GM18909 (cell line): Measurements from ENCODE around the gene CEP152.
"Not testable (repeated sequence)": the region's sequence is repeated elsewhere in the genome, so short reads cannot be mapped to it uniquely, and the experiment has no call there.

Source experiments
- ATAC-seq: cut with Tn5 transposase; IDR thresholded peaks from one replicate; pipeline ENCODE4 v1.9.1; 2021; ENCODE audit warnings: mild to moderate bottlenecking; ENCODE audit not compliant: unreplicated experiment, poor library complexity

CEP152 gene

GRCh38 chr15:48810414-48811324 is at the start of gene CEP152:
TSS of gene CEP152 (minus strand) at chr15:48811069. CDS start at chr15:48805649, 5,420 bp downstream.
- ATAC-seq, result peak; percentile 98

GRCh38 chr15:48859426-48859825 is 48.6 kb upstream of the CEP152 start:
- ATAC-seq, result no peak

GRCh38 chr15:48858401-48858800 is 47.5 kb upstream of the CEP152 start:
- ATAC-seq, result no peak

GRCh38 chr15:48856942-48857341 is 46.1 kb upstream of the CEP152 start:
- ATAC-seq, result no peak

GRCh38 chr15:48855501-48856440 is 44.9 kb upstream of the CEP152 start:
- no peak for ATAC-seq

GRCh38 chr15:48854434-48854833 is 43.6 kb upstream of the CEP152 start:
- not testable (repeated sequence) for ATAC-seq

GRCh38 chr15:48851956-48852355 is 41.1 kb upstream of the CEP152 start:
- ATAC-seq, result no peak

- no peak for ATAC-seq
Measured at GRCh38 chr15:48850648-48851047, 39.8 kb upstream of the CEP152 start.

GRCh38 chr15:48845123-48845522 is 34.3 kb upstream of the CEP152 start:
- no peak for ATAC-seq

- no peak for ATAC-seq
Measured at GRCh38 chr15:48842501-48842900, 31.6 kb upstream of the CEP152 start.

GRCh38 chr15:48834756-48835155 is 23.9 kb upstream of the CEP152 start:
- ATAC-seq, result no peak

- no peak for ATAC-seq
Measured at GRCh38 chr15:48833526-48834239, 22.8 kb upstream of the CEP152 start.

- ATAC-seq, result no peak
Measured at GRCh38 chr15:48832648-48833047, 21.8 kb upstream of the CEP152 start.

GRCh38 chr15:48828906-48829305 is 18.0 kb upstream of the CEP152 start:
- ATAC-seq, result no peak

GRCh38 chr15:48828471-48828870 is 17.6 kb upstream of the CEP152 start:
- ATAC-seq, result no peak

- no peak for ATAC-seq
Measured at GRCh38 chr15:48825075-48825474, 14.2 kb upstream of the CEP152 start.

GRCh38 chr15:48823706-48824105 is 12.8 kb upstream of the CEP152 start:
- ATAC-seq, result no peak

GRCh38 chr15:48823237-48823636 is 12.4 kb upstream of the CEP152 start:
- no peak for ATAC-seq

- ATAC-seq, result no peak
Measured at GRCh38 chr15:48814286-48814685, 3.4 kb upstream of the CEP152 start.

- no peak for ATAC-seq
Measured at GRCh38 chr15:48811325-48811958, 573 bp upstream of the CEP152 start.
